ENCODE data around the gene ADARB1.

ADARB1 gene

DNA sequence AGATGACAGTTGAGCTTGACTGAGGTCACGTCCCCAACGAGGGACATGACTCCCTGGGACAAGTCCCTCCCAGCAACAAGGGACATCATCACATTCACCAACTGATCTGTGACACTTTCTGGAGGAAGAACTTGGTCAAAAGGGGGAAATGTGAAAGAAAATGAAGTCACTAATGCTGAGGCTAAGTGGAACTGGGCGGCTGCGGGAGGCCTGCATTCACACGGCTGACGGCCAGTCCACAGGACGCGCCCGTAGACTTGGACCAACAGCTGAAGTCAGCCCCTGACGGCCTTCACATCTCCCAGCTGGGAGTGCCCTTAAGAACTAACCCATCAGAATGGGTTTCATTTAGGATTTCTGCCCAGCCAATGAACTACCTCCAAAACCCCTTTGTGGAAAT is 186.7 kb downstream of the ADARB1 start:
- ChIA-PET POLR2A (no interaction called here), CTCF (interaction anchor here (1.5 kb wide), 1 partner anchor 121 kb away, joined by 3 read pairs; no protein-coding TSS in a partner anchor)
- TF ChIP-seq ZBTB8A (tag by site-specific recombination; IDR thresholded peaks at IDR 0.05) (no peak), ZNF121 (tag by site-specific recombination; IDR thresholded peaks at IDR 0.05) (no peak), ZNF404 (tag by site-specific recombination; IDR thresholded peaks at IDR 0.05) (no peak), ZNF600 (tag by site-specific recombination; IDR thresholded peaks at IDR 0.05) (no peak), ZNF274 (IDR thresholded peaks at IDR 0.05; ENCODE audit: low read length) (no peak), ZNF274 (tag by site-specific recombination; IDR thresholded peaks at IDR 0.05; ENCODE audit: borderline replicate concordance) (no peak), ZNF112 (tag by site-specific recombination; IDR thresholded peaks at IDR 0.05) (no peak), ZFP41 (tag by site-specific recombination; IDR thresholded peaks at IDR 0.05; ENCODE audit: borderline replicate concordance) (no peak), ZNF701 (tag by site-specific recombination; IDR thresholded peaks at IDR 0.05) (no peak), ZNF670 (tag by site-specific recombination; IDR thresholded peaks at IDR 0.05; ENCODE audit: low read depth) (no peak), ZNF133 (tag by site-specific recombination; IDR thresholded peaks at IDR 0.05) (no peak)
- TF ChIP-seq, protein P1, sequence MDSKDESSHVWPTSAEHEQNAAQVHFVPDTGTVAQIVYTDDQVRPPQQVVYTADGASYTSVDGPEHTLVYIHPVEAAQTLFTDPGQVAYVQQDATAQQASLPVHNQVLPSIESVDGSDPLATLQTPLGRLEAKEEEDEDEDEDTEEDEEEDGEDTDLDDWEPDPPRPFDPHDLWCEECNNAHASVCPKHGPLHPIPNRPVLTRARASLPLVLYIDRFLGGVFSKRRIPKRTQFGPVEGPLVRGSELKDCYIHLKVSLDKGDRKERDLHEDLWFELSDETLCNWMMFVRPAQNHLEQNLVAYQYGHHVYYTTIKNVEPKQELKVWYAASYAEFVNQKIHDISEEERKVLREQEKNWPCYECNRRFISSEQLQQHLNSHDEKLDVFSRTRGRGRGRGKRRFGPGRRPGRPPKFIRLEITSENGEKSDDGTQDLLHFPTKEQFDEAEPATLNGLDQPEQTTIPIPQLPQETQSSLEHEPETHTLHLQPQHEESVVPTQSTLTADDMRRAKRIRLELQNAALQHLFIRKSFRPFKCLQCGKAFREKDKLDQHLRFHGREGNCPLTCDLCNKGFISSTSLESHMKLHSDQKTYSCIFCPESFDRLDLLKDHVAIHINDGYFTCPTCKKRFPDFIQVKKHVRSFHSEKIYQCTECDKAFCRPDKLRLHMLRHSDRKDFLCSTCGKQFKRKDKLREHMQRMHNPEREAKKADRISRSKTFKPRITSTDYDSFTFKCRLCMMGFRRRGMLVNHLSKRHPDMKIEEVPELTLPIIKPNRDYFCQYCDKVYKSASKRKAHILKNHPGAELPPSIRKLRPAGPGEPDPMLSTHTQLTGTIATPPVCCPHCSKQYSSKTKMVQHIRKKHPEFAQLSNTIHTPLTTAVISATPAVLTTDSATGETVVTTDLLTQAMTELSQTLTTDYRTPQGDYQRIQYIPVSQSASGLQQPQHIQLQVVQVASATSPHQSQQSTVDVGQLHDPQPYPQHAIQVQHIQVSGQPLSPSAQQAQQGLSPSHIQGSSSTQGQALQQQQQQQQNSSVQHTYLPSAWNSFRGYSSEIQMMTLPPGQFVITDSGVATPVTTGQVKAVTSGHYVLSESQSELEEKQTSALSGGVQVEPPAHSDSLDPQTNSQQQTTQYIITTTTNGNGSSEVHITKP (tag by site-specific recombination; IDR thresholded peaks at IDR 0.05) = no peak
- TF ChIP-seq, protein P2, sequence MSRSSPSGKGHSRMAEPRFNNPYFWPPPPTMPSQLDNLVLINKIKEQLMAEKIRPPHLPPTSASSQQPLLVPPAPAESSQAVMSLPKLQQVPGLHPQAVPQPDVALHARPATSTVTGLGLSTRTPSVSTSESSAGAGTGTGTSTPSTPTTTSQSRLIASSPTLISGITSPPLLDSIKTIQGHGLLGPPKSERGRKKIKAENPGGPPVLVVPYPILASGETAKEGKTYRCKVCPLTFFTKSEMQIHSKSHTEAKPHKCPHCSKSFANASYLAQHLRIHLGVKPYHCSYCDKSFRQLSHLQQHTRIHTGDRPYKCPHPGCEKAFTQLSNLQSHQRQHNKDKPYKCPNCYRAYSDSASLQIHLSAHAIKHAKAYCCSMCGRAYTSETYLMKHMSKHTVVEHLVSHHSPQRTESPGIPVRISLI (tag by site-specific recombination; IDR thresholded peaks at IDR 0.05) = no peak
- TF ChIP-seq, protein P3, sequence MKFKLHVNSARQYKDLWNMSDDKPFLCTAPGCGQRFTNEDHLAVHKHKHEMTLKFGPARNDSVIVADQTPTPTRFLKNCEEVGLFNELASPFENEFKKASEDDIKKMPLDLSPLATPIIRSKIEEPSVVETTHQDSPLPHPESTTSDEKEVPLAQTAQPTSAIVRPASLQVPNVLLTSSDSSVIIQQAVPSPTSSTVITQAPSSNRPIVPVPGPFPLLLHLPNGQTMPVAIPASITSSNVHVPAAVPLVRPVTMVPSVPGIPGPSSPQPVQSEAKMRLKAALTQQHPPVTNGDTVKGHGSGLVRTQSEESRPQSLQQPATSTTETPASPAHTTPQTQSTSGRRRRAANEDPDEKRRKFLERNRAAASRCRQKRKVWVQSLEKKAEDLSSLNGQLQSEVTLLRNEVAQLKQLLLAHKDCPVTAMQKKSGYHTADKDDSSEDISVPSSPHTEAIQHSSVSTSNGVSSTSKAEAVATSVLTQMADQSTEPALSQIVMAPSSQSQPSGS (tag by site-specific recombination; IDR thresholded peaks at IDR 0.05; ENCODE audit: low read depth) = no peak
- TF ChIP-seq, protein P4, sequence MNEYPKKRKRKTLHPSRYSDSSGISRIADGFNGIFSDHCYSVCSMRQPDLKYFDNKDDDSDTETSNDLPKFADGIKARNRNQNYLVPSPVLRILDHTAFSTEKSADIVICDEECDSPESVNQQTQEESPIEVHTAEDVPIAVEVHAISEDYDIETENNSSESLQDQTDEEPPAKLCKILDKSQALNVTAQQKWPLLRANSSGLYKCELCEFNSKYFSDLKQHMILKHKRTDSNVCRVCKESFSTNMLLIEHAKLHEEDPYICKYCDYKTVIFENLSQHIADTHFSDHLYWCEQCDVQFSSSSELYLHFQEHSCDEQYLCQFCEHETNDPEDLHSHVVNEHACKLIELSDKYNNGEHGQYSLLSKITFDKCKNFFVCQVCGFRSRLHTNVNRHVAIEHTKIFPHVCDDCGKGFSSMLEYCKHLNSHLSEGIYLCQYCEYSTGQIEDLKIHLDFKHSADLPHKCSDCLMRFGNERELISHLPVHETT (tag by site-specific recombination; IDR thresholded peaks at IDR 0.05) = no peak

DNA sequence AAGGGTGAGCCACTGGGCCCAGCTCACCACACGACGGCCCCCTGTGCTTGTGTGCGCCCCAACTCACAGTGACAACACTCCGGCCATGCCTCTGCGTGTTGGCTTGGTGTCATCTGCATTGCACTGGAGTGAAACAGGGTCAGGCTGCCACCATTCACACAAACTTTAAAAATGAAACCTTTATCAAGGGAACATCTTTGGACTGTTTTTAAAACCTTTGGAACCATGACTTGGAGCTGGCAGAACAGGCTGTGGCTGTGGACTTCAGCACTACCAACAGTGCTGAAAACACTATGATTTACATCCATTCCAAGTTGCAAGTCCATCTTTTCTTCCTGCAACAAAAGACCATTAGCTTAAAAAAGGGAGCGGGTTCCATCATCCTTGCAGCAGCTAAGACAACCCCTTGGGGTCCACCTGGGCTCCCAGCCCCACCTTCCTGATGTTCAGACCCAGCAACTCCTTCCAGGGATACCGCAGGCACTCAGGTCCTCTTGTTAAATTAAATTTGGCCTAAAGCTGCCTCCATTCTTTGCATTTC is 187.7 kb downstream of the ADARB1 start:
- H3K4me1 ChIP-seq (ENCODE audit: control insufficient read depth, insufficient read depth, low read length) = no peaks in the 10 kb centered on the region
- H3K4me3 ChIP-seq (ENCODE audit: low read depth, low read length) = no peak overlapping the region
- CTCF ChIA-PET = interaction anchor here (1.0 to 1.5 kb wide), 4 partner anchors 9 to 125 kb away, joined by 3 to 4 read pairs (median 4); no protein-coding TSS in a partner anchor
- H3K9me3 ChIP-seq (ENCODE audit: control insufficient read depth, insufficient read depth, low read depth, low read length) = no peaks in the 10 kb centered on the region
- no peak overlapping the region for H3K27ac ChIP-seq (ENCODE audit: extremely low read depth, low read depth, low read length)
- H3K36me3 ChIP-seq (ENCODE audit: control insufficient read depth in 2 of 2, insufficient read depth in 1 of 2, low read length in 2 of 2) = peaks cover 0 to 40% of the 10 kb centered on the region in 2 experiments; a peak in 2 of 3 replicates
- POLR2A ChIA-PET = interaction anchor here (0.6 to 1.1 kb wide), 2 partner anchors 25 to 760 kb away, joined by 3 read pairs; partner anchors contain the start of gene POFUT2
- TF ChIP-seq ZBTB17 (tag by site-specific recombination; IDR thresholded peaks at IDR 0.05) (no peak), GFI1B (tag by site-specific recombination; IDR thresholded peaks at IDR 0.05) (no peak), EGR2 (tag by site-specific recombination; IDR thresholded peaks at IDR 0.05; ENCODE audit: low read depth) (no peak), KLF7 (tag by site-specific recombination; IDR thresholded peaks at IDR 0.05; ENCODE audit: borderline replicate concordance) (no peak), ZNF548 (tag by site-specific recombination; IDR thresholded peaks at IDR 0.05) (no peak), ZNF2 (tag by site-specific recombination; IDR thresholded peaks at IDR 0.05) (no peak), ZNF555 (tag by site-specific recombination; conservative IDR thresholded peaks at IDR 0.05) (no peak), ZNF670 (tag by site-specific recombination; IDR thresholded peaks at IDR 0.05; ENCODE audit: low read depth) (no peak), YY2 (tag by site-specific recombination; IDR thresholded peaks at IDR 0.05) (no peak)

More for the DNA sequence above, 186.7 kb downstream of the ADARB1 start:
- Histone ChIP-seq H3K27ac (ENCODE audit: extremely low read depth, low read depth, low read length) (no peak overlapping the region), H3K36me3 (ENCODE audit: control insufficient read depth in 2 of 2, insufficient read depth in 1 of 2, low read length in 2 of 2) (peaks cover 0 to 30% of the 10 kb centered on the region in 2 experiments; a peak in 2 of 3 replicates), H3K4me1 (ENCODE audit: control insufficient read depth, insufficient read depth, low read length) (no peaks in the 10 kb centered on the region), H3K4me3 (ENCODE audit: low read depth, low read length) (no peak overlapping the region), H3K9me3 (ENCODE audit: control insufficient read depth, insufficient read depth, low read depth, low read length) (no peaks in the 10 kb centered on the region)
